Skin of body (tissue), 2 donors: ENCODE results near the gene LITAFD. TPM values are rescaled to one million over a fixed set of nuclear protein-coding genes. Genes with fewer than 3 reads are reported as not detected.
"Not testable (repeated sequence)": the region's sequence is repeated elsewhere in the genome, so short reads cannot be mapped to it uniquely, and the experiment has no call there.

Source experiments
- DNase-seq: peaks from one replicate; lab custom pipeline; 2025; lab: John Stamatoyannopoulos, UW
- total RNA-seq: library from RNA; depleted of rRNA; stranded (reverse); fragments of >200 nt; gene quantifications from one replicate; pipeline ENCODE4 v1.2.3, GENCODE V29; 2014

LITAFD gene
- total RNA-seq, 1 donor from 2014 or later: not detected

DNA sequence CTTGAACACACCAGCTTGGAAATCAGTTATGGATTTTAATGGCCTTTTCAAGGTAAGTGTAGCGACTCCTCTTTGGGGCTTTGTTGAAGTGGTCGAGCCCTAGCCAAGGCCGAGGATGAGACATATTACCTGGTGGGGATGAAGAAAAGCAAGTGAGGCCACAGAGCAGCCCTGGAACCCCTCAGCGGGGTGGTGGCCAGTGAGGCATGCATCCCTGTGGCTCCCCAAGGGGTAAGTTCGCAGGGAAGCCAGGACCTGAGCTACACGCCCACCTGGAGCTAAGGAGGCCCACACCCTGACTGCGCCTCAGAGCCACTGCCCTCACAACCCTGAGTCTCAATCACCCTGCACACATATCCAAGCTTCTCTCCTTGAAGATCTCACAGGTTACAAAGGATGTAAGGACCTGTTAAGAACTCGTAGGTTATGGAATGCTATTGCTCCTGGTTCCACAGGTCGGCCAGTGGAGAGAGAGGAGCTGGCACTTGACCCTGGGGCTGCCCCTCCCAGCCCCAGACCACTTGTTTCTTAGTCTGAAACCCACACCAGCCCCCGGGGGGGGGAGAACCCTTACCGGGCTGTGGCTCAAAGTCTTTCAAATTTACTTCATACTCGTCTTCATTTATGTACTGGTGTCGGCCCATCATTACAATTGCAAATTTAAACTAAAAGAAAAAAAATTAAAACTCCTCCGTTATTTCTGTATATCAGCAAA is 12.0 kb downstream of the LITAFD start:
- no peak for DNase-seq

DNA sequence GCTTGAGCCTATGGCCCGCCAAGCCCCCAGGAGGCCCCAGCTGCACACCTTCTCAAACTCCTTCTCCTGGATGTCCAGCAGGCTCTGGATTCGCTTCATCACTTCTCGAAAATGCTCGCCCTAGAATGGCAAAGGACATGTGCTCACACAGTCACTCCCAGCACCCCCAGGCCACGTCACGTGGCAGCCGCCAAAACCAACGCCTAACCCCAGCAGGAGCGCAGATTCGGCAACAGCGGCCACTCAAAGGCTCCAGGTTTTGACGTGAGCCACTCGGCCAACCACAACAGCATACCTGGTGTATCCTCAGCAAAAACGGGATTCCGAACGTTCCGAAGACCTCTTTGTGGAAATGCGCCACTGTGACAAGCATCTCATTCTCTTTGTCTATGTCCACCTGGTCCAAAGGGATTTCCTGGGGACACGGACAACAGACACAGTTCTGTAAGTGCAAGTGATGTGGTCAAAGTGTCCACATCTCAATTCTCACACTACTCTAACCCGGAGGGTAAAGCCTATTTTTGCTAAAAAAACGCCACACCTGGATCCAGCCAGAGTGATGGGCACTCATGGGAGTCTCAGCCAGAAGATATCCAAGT is 12.7 kb downstream of the LITAFD start:
- no peak for DNase-seq

DNA sequence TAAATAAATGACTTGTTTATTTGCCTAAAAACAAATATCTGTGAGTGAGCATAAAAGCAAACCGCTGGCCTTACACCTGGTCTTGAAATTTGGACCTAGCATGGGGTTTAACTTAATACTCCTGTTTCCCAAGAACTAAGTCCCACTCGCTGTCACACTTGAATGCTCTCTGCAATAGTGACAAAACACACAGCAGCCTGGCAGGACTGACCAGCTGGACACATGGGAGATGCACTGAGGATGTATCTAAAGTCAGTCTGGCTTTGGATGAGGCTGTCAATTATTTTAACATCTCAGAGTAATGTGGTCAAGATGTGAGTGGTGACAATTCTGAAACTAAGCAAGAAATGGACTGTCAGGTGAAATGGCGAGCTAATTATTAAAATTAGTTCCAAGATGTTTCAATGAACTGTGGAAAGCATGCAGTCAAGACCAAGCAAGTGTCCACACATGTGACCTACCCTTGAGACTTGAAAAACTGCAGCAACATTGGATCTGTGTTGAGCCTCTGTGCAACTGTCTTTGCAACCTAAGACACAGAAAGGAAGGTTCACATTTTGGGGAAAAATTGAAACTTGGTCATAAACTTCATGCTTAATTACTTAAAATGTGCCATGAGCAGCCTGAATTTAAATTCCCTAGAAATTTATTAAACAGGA is 16.6 kb downstream of the LITAFD start:
- no peak for DNase-seq

DNA sequence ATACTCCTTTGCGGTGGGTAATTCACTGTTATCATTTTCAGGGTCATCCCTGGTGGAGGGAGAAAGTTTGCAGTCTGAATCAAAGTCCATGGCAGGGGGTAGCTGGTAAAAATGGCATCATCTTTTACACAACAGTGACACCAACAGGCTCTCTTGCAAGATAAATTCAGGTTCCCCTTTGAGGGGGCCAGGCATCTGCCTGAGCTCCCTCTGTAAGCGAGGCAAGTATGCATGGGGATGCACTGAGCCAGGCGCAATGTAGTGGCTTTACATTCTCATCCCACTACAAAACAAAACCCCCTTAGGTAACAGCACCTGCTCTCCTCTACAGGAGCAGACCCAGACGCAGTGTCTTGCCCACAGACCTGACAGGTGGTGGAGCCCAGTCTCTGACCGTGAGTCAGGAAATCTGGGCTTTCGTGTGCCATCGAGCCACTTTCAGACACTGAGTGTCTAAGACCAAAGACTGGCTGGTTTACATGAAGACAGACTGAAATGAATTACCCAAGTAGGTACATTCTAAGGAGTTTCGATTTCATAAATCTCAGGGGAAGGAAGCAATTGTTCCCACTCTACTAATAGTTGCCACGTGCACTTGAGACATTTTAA is 17.7 kb downstream of the LITAFD start:
- DNase-seq: no peak

DNA sequence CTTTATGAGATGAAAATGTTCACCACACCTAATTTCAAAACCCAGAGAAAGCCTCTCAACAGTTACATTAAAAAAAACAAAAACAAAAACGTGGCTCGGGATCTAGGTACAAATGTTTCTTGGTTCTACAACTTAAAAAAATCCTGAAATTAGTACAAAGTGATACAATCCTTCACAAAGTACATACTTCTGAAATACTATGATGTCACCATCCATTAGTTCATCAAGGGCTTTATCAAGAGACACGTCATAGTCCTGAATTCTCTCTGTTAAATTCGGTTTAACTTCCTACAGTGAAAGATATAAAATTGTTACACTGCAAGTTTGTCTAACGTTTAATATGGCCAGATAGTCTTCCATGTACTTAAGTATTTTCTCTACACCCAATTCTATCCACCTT is 18.2 kb downstream of the LITAFD start:
- no peak for DNase-seq

DNA sequence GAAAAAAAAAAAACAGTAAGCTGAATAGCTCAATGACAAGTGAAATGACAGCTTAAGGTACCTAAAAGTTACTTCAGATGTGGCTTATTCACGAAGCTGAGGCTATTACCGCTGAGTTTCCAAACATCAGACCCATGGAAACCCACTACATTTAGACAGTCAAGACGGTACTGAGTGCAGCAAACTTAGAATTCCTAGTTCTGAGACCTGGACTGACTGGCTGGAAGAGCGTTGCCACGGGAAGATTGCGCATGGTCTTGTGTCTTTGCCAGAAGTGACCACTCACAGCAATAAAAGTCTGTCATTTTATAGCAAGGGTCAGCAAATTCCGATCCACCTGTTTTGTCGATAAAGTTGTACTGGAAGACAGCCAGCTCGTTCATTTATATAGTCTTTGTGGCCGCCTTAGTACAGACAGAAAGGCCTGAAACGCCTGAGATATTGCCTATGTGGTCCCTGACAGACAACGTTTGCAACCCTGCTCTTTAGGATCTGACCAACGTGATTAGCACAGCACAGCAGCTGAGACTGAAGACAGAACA is 19.2 kb downstream of the LITAFD start:
- DNase-seq: no peak

DNA sequence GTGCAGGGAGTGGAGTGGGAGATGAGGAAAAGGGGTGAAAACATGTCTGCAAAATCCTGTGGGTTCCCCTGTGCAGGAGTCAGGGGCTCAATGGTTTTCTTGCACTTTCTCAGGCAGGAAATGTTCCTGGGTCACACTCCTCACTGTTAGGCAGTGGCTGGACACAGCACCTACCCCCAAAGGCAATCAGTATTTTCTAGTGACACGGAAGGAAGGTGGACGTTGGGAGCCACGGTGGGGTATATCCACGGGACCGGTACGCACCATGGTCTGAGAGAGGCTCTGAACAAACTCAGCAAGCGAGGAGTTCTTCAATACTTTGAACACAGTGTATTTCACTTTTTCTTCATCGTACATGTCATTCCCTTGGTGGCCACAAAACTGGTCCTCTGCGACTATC is 20.9 kb downstream of the LITAFD start:
- DNase-seq: no peak

DNA sequence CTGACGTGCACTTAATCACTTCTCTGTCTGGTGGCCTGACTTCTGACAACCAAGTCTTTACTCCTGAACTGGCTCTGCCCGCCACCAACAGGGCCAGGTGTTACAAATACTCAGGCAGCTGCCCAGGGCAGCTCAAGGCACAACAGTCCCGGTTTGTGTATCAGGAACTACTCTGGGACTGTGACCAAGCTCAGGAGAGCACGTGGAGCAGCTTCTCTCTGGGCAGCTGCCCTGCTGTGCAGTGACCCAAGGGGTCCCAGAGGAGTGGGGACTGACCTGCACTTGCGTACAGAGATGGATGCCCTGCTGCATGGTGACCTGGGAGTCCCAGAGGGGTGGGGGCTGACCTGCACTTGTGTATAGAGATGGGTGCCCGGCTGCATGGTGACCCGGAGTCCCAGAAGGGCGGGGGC is 21.9 kb downstream of the LITAFD start:
- DNase-seq: no peak

DNA sequence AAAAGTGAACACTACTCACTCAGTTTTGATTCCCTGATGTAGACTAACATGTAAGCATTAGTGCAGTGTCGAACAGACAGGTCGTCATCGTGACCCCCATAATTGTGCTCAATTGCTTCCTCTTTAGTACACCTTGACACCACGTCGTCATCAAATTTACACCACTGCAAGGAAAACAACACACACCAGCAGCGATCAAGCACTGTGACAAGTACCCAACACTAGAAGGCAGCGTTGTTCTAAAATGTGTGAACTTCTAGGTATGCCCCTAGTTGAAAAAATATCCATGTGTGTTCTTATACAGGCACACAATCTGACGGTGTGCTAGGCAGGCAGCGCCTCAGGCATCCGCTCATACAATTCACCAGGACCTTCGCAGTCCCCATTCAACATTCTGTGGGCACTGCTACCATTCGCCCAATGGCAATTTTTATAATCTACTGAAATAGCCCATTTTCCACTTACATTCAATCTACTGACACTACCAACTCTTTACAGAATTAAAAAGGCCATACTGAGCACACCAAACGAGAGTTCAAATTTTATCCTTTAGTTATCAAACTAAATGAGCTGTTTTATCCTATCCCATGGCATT is 23.1 kb downstream of the LITAFD start:
- no peak for DNase-seq

DNA sequence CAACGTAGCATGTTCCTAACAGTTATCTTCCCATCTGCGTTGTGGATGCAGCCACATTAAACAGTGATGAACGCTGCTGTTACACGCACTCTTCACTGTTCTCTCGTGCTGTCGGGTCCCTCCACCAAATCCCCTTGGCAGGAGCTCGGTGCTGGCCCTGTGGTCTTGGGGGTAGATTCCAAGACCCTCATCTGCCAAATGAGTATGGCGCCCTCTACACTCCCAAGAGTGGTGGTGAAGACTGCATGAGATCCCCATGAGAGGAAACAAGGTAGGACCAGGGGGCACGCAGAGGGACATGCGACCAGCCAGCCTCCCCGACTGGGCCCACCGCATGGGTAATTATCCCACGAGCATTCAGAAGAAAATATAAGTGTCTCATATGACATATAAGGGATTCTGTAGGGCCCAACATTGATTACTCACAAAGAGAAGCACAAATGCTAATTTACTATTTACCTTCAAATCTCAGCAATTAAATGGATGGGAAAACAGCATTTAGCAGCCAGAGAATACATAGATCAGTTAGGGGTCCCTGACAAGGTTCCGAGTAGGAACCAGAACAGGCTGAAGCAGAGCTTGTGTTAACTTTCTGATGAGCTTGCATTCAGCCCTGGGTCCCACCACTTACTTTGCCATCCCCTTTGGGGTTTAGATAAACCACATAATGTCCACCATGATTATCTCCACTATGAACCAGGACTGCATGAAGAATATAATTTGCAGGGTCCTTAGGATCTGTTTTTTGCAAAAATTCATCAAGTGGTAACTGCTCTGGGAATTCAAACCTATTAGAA is 23.8 kb downstream of the LITAFD start:
- DNase-seq: no peak

DNA sequence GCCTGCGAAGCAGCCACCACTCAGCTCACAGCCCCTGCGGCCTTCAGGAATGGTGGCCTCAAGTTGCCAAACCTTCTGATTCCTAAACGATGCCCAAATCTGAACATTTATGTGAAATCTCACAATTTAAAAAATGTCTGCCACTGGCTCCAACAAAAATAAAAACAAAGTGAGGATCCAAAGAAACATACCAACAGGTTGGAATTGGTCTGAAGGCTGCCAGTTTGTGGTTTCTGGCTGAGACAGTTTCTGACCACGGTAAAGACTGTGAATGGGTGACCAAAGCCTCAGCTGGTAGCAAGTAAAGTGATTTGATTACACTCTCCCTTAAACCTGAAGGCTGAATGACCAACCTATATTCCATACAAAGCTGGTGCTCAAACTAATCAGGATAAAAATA is 24.9 kb downstream of the LITAFD start:
- no peak for DNase-seq

DNA sequence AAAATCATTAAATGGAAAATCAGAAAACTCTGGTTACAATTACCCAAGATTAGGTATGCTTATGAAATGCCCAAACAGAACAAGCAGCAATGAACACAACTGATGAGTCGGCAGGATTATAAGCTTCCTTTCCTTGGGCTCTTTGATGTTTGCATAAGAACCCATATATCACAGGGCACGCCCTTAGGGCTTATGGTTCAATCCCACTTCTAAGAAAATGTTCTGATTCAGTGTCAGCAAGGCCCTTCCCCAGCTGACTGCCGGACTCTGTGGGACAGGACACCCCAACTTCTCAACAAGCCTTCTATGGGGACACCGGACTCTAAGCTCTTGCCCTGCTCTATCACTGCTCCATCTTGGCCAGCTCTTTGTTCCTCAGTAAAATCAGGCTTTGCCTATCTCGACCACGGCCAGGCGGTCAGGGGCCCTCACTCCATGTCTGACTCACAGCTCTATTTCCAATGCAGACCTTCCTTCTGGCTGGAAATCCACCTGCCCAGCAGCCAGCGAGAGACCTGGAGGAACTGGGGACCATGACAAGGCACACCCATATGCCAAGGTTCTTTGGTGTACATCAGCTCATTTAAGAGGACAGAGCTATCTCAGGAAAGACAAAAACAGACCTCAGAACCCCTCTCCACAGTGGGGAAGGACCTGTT is 26.8 kb downstream of the LITAFD start:
- no peak for DNase-seq

DNA sequence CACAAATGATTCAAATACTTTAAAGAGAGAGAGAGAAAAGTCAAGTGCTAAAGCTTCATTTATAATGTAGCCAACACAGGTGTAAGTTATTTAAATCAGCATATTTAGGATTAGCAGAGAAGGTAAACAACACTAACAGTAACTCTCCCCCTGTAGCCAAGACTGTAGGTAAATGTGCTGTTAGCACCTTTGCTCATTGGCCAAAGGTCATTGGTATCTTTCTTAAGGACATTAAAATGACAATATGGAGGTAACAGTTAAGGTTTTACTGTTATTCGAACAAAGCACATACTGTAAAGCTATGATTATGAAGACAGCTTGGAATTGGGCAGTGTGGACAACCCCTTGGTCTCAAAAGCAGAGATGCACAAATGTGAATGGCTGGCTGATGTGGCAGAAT is 28.7 kb downstream of the LITAFD start:
- DNase-seq: no peak

DNA sequence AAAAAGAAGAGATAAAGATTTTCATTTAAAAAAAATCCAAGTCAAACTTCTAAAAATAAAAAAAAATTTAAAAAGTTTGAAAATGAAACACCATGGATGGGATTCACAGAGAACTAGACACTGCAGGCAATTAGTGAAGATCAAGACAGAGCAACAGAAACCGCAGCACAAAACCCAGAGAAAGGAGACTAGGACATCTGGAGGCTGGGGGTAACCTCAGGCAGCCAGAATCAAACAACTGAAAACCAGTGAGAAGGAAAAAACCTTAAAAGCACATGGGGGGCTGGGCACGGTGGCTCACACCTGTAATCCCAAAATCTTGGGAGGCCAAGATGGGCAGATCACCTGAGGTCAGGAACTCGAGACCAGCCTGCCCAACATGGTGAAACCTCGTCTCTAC is 30.6 kb downstream of the LITAFD start:
- no peak for DNase-seq

DNA sequence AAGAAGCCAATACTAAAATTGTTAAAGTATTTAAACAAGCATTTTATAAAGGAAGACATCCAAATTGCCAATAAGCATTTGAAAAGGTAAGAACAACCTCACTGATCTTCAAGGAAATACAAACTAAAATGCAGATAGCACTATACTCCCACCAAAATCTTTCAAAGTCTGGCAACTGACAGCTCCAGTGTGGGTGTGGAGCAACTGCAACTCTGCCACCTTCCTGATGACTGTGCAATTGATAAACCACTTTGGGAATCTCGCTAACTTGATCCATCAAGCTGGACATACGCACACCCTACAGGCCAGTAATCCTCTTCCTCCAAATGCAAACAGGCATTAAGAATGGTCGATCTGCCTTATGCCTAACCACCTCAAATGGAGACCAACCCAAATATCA is 31.9 kb downstream of the LITAFD start:
- DNase-seq: no peak

DNA sequence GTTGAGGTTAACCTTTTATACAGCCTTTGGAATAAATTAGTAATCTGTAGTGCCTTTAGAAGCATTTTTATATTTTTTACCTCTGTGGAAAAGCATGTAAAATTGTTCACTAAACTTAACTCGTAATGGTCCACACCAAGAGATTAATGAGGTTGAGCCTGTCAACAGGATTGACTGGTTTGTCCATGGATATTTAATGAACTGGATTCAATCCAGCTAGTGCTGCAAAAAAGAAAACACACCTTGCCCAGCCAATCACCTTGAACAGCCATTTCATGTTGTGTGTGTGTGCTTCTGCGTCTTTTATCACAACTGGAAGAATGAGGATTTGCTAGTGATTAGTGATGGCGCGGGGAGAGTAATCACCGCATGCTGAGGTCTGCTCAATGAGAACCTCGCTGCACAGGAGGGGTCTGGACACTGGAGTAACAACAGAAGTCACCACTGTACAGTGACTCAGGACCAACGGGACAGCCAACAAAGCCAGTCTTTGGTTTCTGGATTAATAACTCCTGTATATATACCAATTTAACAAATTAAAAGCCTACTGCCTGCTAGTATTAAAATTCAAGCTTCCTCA is 33.7 kb downstream of the LITAFD start:
- DNase-seq: no peak

DNA sequence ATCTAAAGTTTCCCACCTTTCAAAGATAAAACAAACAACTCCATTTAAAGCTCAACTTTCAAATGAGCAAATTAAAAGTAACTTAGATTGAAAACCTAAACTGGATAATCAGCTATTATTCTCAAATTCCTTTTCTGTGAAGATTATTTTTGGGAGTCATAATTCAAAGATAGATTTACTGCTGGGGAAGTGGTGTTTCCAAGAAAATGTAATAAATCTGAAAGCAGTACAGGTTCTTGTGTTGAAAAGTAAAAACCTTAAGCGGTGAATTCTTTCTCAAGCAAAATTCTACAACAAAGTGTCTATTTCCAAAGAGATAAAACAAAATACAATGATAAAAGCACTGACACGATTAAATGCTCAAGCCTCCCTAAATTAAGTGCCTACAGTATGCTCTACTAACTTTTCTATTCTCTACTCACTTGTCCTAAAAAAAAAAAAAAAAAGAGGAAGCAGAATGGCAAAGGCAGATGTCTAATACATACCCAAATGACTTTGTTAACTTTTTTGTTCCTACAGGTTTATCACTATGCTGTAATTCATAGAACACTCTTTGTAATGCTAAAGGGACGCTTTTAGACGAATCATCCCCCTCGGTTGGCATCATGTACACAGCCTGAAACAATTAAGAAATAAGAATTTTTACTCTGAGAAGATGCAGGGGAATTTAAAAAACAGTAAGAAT is 34.5 kb downstream of the LITAFD start:
- DNase-seq: no peak

DNA sequence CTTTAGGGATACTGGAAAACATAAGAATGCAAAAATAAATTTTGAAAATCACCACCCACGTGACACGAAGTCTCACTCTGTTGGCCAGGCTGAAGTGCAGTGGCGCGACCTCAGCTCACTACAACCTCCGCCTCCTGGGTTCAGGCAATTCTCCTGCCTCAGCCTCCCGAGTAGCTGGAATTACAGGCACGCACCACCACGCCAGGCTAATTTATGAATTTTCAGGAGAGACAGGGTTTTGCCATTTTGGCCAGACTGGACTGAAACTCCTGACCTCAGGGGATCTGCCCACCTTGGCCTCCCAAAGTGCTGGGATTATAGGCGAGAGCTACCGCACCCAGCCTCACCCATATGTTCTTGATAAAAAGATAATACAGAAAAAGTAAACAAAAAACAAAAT is 35.2 kb downstream of the LITAFD start:
- not testable (repeated sequence) for DNase-seq
